Right lobe of liver (tissue), 4 donors: ENCODE results near the gene HEMK1.

Experiments used
- POLR2A ChIP-seq: fragments of 450-650 bp; IDR thresholded peaks from one replicate; pipeline ENCODE4 v1.6.1; 2017; ENCODE audit warnings: antibody characterized with exemption, mild to moderate bottlenecking
- TF ChIP-seq, protein P1 (sequence below), 4 donors: fragments of 200-600 bp in 3 of 4; fragments of 450-650 bp in 1 of 4; IDR thresholded peaks; one replicate each; pipeline versions ENCODE4 v1.5.1 to v1.8.0; 2016 to 2022; ENCODE audit warnings: antibody characterized with exemption in 4 of 4, mild to moderate bottlenecking in 2 of 4
- donor health status: DM: no; HTN: no; CAD: no.
- donor health status: DM: no; HTN: no; CAD: no.
- donor health status: DM: no; HTN: yes; CAD: no.

GRCh38 chr3:50604628-50605588 lies 35.6 kb downstream of the HEMK1 start:
- TF ChIP-seq POLR2A, result no peak
- TF ChIP-seq, protein P1, sequence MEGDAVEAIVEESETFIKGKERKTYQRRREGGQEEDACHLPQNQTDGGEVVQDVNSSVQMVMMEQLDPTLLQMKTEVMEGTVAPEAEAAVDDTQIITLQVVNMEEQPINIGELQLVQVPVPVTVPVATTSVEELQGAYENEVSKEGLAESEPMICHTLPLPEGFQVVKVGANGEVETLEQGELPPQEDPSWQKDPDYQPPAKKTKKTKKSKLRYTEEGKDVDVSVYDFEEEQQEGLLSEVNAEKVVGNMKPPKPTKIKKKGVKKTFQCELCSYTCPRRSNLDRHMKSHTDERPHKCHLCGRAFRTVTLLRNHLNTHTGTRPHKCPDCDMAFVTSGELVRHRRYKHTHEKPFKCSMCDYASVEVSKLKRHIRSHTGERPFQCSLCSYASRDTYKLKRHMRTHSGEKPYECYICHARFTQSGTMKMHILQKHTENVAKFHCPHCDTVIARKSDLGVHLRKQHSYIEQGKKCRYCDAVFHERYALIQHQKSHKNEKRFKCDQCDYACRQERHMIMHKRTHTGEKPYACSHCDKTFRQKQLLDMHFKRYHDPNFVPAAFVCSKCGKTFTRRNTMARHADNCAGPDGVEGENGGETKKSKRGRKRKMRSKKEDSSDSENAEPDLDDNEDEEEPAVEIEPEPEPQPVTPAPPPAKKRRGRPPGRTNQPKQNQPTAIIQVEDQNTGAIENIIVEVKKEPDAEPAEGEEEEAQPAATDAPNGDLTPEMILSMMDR (IDR thresholded peaks at IDR 0.05), result peak in 1 of 4 donors; percentile 4
